MCF 10A (cell line): ENCODE measurements around the gene DRG2. TPM values are rescaled to one million over a fixed set of nuclear protein-coding genes. Genes with fewer than 3 reads are reported as not detected.

Experiments
- BruUV-seq: library from RNA; stranded (reverse); fragments of 400-500 nt; replicated peaks from 2 replicates; lab custom pipeline; 2021; lab: Mats Ljungman, UMichigan
- CTCF ChIA-PET: fragments of 300-600 bp; sonication (Branson Sonifier 250); formaldehyde crosslinking; extraction: SDS; loops from one replicate; lab custom pipeline; 2021; ENCODE audit warnings: antibody characterized with exemption, inconsistent platforms; lab: Yijun Ruan, JAX
- POLR2A ChIA-PET: fragments of 300-600, 350-650 bp; sonication (Branson Sonifier 250); formaldehyde crosslinking; extraction: SDS; loops from one replicate; lab custom pipeline; 2020; ENCODE audit warnings: antibody characterized with exemption, inconsistent platforms; lab: Yijun Ruan, JAX
- DNase-seq: peaks from one replicate; pipeline ENCODE4 v3.0.0-alpha.2; 2018; ENCODE audit not compliant: unreplicated experiment
- H3K27ac Mint-ChIP-seq: one replicate; pipeline ENCODE4 v1.8.0; 2022; ENCODE audit warnings: mild to moderate bottlenecking, low read depth, mixed read lengths; ENCODE audit not compliant: unreplicated experiment
- H3K27me3 Mint-ChIP-seq: one replicate; pipeline ENCODE4 v1.8.0; 2022; ENCODE audit warnings: mixed read lengths; ENCODE audit not compliant: insufficient read depth, unreplicated experiment
- H3K36me3 Mint-ChIP-seq: one replicate; pipeline ENCODE4 v1.8.0; 2022; ENCODE audit warnings: mild to moderate bottlenecking, moderate library complexity, mixed read lengths; ENCODE audit not compliant: insufficient read depth, unreplicated experiment
- H3K4me1 Mint-ChIP-seq: one replicate; pipeline ENCODE4 v1.8.0; 2022; ENCODE audit warnings: mixed read lengths; ENCODE audit not compliant: insufficient read depth, unreplicated experiment
- H3K4me3 Mint-ChIP-seq: one replicate; pipeline ENCODE4 v1.8.0; 2022; ENCODE audit warnings: mild to moderate bottlenecking, moderate library complexity, mixed read lengths; ENCODE audit not compliant: unreplicated experiment
- H3K9me3 Mint-ChIP-seq: one replicate; pipeline ENCODE4 v1.8.0; 2022; ENCODE audit warnings: mixed read lengths; ENCODE audit not compliant: unreplicated experiment
- intact Hi-C: fragments of 100-400 bp; cut with micrococcal nuclease; formaldehyde crosslinking; loops from 2 replicates; pipeline ENCODE4 v1.14.1; 2022
- total RNA-seq: library from RNA; stranded (reverse); gene quantifications from 2 replicates; pipeline ENCODE4 v1.2.3, GENCODE V29; 2022
- TF ChIP-seq, protein P1 (sequence below): fragments of 200-600 bp; IDR thresholded peaks from one replicate; pipeline ENCODE4 v1.8.0; 2022; ENCODE audit warnings: antibody characterized with exemption, mild to moderate bottlenecking; ENCODE audit not compliant: unreplicated experiment

Gene DRG2
- total RNA-seq, 1 experiment from 2014 or later = 39.5 TPM

DNA sequence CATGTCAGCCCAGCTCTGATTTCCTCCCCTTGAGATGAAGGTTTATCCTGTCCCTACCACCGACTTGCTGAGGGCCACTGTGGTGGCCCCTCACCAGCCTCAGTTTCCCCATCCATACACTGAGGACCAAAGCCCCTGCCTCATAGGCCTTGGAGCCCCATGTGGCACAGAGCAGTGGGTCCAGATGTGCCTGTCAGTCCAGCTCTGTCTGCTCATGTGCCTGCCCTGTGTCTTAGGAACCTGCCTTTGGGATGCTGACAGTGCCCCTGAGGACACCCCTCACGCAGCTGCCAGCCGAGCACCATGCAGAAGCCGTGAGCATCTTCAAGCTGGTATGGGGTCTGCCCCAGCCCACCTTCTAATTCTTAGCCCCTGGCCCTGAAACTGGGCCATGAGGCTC lies 56.5 kb downstream of the DRG2 start:
- no peak overlapping the region for H3K4me3 Mint-ChIP-seq
- H3K4me1 Mint-ChIP-seq = no peaks in the 10 kb centered on the region
- no peak for DNase-seq
- no peaks in the 10 kb centered on the region for H3K27me3 Mint-ChIP-seq
- POLR2A ChIA-PET = interaction anchor here (1.0 kb wide), 1 partner anchor 36 kb away, joined by 4 read pairs; no protein-coding TSS in a partner anchor
- no peaks in the 10 kb centered on the region for H3K36me3 Mint-ChIP-seq
- CTCF ChIA-PET = no interaction called here
- no peaks in the 10 kb centered on the region for H3K9me3 Mint-ChIP-seq
- BruUV-seq = no TSS peak
- no peak overlapping the region for H3K27ac Mint-ChIP-seq
- intact Hi-C loops = loop anchor here (10.0 kb wide), 1 partner anchor 71 kb away; no protein-coding TSS in a partner anchor
- TF ChIP-seq, protein P1, sequence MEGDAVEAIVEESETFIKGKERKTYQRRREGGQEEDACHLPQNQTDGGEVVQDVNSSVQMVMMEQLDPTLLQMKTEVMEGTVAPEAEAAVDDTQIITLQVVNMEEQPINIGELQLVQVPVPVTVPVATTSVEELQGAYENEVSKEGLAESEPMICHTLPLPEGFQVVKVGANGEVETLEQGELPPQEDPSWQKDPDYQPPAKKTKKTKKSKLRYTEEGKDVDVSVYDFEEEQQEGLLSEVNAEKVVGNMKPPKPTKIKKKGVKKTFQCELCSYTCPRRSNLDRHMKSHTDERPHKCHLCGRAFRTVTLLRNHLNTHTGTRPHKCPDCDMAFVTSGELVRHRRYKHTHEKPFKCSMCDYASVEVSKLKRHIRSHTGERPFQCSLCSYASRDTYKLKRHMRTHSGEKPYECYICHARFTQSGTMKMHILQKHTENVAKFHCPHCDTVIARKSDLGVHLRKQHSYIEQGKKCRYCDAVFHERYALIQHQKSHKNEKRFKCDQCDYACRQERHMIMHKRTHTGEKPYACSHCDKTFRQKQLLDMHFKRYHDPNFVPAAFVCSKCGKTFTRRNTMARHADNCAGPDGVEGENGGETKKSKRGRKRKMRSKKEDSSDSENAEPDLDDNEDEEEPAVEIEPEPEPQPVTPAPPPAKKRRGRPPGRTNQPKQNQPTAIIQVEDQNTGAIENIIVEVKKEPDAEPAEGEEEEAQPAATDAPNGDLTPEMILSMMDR = no peak

DNA sequence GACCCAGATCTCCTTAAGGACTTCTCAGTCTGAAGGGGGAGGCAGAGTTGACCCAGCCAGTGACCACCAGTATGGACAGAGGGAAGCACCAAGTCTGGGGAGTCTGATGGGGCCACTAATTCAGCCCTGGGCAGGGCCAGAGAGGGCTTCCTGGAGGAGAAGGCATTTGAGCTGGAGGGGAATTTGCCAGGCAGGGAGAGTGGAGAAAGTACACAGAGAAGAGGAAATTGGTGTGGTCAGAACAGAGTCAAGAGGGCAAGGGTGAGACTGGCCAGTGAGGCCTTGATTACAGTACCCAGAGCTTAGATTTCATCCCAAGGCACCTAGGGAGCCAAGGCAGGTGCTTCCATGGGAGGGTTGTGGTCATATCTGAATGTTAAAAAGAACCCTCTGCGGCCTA lies 57.1 kb downstream of the DRG2 start:
- Mint-ChIP-seq H3K36me3 (no peaks in the 10 kb centered on the region), H3K4me3 (no peak overlapping the region), H3K27ac (no peak overlapping the region), H3K9me3 (no peaks in the 10 kb centered on the region), H3K4me1 (no peaks in the 10 kb centered on the region), H3K27me3 (no peaks in the 10 kb centered on the region)
- no TSS peak for BruUV-seq
- CTCF ChIA-PET = no interaction called here
- intact Hi-C loops = loop anchor here (10.0 kb wide), 1 partner anchor 70 kb away; no protein-coding TSS in a partner anchor
- TF ChIP-seq, protein P1 = no peak
- POLR2A ChIA-PET = interaction anchor here (1.1 kb wide), 1 partner anchor 11 kb away, joined by 5 read pairs; no protein-coding TSS in a partner anchor
- no peak for DNase-seq

DNA sequence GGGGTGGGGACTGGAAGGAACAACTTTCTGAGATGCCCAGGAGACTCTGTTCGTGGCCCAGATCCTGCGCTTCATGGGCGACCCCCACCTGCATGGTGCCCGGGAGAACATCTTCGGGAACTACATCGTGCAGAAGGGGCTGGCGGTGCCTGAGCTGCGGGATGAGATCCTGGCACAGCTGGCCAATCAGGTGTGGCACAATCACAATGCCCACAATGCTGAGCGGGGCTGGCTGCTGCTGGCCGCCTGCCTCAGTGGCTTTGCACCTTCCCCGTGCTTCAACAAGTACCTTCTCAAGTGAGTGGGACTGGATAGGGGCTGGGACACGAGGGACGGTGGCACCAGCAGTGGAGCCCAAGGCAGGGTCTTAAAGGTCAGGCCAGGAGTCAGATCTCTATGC lies 58.1 kb downstream of the DRG2 start:
- Mint-ChIP-seq H3K36me3 (no peaks in the 10 kb centered on the region), H3K27ac (no peak overlapping the region), H3K4me1 (no peaks in the 10 kb centered on the region), H3K9me3 (no peaks in the 10 kb centered on the region), H3K27me3 (no peaks in the 10 kb centered on the region), H3K4me3 (no peak overlapping the region)
- TF ChIP-seq, protein P1 = no peak
- ChIA-PET CTCF (interaction anchor here (1.3 kb wide), 1 partner anchor 72 kb away, joined by 3 read pairs; no protein-coding TSS in a partner anchor), POLR2A (interaction anchor here (1.0 to 1.1 kb wide), 2 partner anchors 10 to 37 kb away, joined by 3 to 5 read pairs; partner anchors contain the start of gene ALKBH5)
- no peak for DNase-seq
- intact Hi-C loops = loop anchor here (10.0 kb wide), 1 partner anchor 69 kb away; no protein-coding TSS in a partner anchor
- BruUV-seq = no TSS peak

DNA sequence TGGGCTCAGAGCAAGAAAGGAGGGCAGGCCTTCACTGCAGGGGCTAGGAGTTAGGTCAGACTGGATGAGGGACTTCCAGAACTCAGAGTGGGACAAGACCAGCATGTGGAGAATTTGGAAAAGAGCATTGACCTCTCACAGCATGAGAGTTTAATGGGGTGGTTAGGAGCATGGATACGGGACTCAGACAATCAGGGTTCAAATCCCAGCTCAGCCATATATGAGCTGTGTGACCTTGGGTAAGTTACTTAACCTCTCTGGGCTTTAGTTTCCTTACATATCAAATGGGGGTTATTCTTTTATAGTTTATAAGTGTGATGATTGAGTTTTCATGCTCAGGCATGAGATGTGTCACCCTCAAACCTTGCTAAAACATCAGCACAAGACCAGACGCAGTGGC lies 58.5 kb downstream of the DRG2 start:
- Mint-ChIP-seq H3K27ac (no peak overlapping the region), H3K4me1 (no peaks in the 10 kb centered on the region), H3K4me3 (no peak overlapping the region), H3K9me3 (no peaks in the 10 kb centered on the region), H3K27me3 (no peaks in the 10 kb centered on the region), H3K36me3 (no peaks in the 10 kb centered on the region)
- no peak for DNase-seq
- POLR2A ChIA-PET = interaction anchor here (1.0 to 1.1 kb wide), 2 partner anchors 12 to 37 kb away, joined by 3 to 4 read pairs; partner anchors contain the start of gene ALKBH5
- no TSS peak for BruUV-seq
- intact Hi-C loops = loop anchor here (10.0 kb wide), 1 partner anchor 69 kb away; no protein-coding TSS in a partner anchor
- CTCF ChIA-PET = interaction anchor here (1.3 kb wide), 1 partner anchor 71 kb away, joined by 3 read pairs; no protein-coding TSS in a partner anchor
- TF ChIP-seq, protein P1 = no peak
